Activated naive CD4-positive, alpha-beta T cell (primary cell): Measurements from ENCODE around the gene PSMB5.

Source experiments
- DNase-seq, 4 experiments: peaks; one replicate each; lab custom pipeline; 2025; lab: John Stamatoyannopoulos, UW

Gene PSMB5

DNA sequence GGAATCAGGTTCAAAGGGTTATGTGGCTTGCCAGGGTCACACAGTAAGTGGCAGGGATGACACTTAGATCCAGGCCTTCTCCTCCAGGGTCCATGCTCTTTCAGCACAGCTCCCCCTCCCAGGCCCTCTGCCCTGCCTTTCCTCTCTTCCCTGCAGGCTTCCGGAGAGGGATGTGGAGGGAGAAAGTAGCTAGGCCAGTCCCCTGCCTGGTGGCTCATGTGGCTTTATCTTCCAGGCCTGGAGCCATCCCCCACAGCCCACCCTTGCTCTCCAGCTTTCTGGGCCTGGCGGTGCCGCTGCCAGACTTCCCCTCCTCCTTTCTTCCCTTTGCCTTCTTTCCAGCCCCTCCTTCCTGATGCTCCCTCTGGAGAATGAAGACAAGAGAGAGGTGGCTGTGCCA lies 9.1 kb upstream of the PSMB5 start:
- DNase-seq = no peak

DNA sequence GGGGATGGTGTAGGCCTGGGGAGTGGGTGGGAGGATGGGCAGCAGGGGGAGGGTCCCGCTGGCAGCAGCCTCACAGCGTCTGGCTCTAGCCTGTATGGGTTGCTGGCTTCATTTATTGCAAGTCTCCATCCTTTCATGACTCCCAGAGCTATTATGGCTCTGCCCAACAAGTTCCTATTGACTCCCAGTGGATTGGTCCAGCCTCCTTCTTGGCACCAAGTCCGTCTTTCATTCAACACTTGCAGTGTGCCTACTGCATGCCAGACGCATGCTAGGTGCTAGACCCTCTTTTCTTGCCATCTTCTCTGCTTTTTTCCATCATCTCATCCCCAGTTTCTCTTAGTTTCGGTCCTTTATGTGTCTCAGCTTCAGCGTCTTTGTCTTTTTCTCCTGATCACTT lies 8.4 kb upstream of the PSMB5 start:
- DNase-seq = no peak

DNA sequence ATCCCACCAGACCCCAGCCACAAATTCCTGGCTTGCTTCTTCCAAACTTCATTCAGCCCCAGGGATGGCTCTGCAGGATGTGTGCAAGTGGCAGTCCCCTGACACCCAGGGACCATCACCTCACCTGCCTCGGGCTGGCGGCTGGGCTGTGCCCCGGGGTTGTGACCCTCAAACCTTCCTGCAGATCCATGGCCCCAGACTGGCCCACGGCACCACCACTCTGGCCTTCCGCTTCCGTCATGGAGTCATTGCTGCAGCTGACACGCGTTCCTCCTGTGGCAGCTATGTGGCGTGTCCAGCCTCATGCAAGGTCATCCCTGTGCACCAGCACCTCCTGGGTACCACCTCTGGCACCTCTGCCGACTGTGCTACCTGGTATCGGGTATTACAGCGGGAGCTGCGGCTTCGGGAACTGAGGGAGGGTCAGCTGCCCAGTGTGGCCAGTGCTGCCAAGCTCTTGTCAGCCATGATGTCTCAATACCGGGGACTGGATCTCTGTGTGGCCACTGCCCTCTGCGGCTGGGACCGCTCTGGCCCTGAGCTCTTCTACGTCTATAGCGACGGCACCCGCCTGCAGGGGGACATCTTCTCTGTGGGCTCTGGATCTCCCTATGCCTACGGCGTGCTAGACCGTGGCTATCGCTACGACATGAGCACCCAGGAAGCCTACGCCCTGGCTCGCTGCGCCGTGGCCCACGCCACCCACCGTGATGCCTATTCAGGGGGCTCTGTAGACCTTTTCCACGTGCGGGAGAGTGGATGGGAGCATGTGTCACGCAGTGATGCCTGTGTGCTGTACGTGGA lies 7.7 kb upstream of the PSMB5 start, which contains the start of gene PSMB11:
PSMB11 (plus strand) TSS at position 51 of the 804 bp plus-strand sequence; CDS start at position 65, 14 bp downstream.
- DNase-seq = no peak

DNA sequence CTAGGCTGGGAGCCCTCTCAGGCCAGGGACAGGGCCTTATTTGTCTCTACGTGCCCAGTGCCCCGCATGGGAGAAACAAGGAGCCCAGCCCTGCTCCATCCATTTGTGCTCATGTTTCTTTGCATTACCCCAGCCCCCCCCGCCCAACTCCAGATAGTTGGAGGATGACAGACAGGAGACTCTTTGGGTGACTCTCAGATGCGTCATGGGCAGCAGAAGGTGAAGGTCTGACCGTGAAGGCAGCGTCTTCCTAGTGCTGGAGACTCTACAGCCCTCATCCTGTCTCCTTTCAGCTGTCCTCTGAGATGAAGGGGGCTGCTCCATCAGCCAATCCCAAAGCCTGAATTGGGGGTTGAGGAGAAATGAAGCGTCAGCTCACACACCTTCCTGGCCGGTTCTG lies 7.0 kb upstream of the PSMB5 start:
- no peak for DNase-seq

DNA sequence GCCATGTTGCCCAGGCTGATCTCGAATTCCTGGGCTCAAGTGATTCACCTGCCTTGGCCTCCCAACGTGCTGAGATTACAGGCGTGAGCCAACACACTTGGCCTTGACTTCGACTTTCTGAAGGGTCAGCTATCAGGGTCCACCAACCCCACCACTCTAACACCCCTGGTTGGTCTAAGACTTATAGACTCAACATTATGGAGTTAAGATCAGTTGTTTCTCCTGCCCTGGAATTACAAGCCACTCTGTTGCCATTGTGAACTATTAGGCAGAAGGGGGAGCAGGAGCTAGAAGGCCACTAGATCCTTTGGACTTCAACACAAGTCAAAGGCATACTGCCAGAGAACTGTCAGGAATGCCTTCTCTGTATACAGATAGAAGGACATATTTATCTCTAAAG lies 5.4 kb upstream of the PSMB5 start:
- no peak for DNase-seq

DNA sequence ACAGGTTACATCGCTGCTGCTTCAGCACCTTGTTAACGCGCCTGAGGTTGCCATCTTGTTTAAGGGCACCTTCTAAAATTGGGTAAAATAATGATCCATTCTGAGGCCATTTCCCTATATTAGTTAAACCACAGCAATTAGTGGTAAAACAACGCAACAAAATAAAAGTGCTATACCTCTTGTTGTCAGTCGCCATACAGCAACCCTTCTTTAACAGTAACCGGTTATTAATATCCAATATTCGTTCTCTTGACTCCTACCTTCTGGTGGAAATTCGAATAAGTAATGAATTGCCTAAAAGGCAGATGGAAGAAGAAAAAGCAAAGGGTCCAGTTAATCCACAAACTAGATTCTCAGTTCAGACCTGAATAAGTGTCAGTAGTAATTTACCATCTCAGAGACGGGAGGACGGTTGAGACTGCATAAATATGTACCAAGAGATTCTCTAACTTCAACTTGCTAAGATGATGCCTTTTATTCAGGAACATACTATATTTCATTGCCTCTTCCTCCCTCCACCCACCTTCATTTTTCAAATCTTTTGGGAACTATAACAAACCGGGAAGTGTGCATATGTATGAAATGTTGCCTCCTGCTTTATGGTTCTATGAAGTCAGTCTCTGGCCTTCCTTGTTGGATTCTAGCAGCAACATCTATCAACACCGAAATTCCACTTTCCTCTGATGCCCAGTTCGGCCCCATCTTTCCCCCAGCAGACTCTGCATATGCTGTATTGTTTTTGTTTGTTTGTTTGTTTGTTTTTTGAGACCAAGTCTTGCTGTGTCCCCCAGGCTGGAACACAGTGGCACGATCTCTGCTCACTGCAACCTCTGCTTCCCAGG lies 824 bp upstream of the PSMB5 start:
- no peak for DNase-seq

DNA sequence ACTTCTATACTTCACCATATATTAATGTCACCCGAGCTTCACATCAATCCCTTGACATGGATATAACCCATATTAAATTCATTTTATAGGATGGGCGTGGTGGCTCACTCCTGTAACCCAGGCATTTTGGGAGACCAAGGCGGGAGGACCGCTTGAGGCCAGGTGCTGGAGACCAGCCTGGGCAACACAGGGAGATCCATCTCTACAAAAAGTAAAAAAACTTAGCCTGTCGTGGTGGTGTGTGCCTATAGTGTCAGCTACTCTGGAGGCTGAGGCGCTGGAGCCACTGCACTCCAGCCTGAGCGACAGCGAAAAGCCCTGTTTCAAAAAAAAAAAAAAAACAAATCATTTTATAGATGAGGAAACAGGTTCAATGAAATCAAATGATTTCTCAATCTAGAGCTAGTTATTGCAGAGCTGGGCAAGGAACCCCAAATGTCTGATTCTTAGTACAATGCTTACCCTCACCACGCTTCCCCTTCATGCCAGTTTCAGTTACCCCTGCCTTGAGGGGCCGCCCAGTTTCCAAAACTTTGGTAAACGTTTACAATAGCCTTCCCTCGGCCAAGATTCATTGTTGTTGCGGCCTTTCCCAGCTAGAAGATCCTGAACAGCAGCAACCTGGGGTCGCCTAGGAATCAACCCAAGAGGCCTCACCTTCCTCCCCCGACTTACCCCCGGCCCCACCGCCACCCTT lies 751 bp downstream of the PSMB5 start:
- no peak for DNase-seq

DNA sequence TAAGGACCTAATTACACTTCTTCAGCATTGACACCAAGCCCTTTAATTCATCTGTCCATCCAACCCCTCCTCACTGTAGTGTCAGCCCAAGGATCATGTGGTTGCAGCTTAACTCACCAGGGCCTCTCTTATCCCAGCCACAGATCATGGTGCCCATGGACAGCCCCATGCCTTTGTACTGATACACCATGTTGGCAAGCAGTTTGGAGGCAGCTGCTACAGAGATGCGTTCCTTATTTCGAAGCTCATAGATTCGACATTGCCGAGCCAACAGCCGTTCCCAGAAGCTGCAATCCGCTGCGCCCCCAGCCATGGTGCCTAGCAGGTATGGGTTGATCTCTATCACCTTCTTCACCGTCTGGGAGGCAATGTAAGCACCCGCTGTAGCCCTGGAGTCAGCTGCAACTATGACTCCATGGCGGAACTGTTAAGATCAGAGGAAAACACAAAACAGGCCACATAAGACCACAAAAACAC lies 1.4 kb downstream of the PSMB5 start:
- DNase-seq = no peak

DNA sequence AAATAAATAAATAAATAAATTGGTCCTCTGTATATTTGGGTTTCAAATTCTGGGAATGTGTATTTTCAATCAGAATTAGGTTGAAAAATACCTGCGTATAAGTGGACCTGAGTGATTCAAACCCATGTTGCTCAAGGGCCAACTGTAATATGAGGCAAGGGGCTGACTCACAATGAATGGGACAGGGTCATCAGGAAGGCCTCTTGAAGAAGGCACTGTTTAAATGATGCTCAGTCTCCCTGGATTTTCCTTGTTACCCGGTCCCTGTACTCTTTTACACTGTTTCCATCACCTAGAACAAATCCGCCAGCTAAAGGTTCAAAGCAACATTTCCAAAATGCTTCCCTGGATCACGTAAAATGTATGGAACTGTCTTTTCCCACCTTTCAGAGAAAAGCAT lies 3.8 kb downstream of the PSMB5 start:
- no peak for DNase-seq

DNA sequence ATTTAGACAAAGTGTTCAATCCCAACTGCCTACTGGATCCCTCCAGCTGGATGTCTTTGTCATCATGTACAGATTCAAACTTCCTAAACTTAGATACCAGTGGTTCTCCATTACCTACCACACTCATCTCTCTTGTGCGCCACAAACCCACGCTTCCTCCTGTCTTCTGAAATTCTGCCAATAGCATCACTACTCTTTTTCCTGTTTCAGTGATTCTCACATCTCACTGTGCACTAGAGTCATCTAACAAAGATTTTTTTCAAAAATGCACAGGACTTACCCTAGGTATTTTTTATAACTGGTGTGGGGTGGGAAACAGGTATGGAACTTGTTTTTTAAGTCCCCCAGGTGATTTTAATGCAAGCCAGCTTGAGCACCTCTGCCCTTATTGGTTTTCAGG lies 5.9 kb downstream of the PSMB5 start:
- no peak for DNase-seq

DNA sequence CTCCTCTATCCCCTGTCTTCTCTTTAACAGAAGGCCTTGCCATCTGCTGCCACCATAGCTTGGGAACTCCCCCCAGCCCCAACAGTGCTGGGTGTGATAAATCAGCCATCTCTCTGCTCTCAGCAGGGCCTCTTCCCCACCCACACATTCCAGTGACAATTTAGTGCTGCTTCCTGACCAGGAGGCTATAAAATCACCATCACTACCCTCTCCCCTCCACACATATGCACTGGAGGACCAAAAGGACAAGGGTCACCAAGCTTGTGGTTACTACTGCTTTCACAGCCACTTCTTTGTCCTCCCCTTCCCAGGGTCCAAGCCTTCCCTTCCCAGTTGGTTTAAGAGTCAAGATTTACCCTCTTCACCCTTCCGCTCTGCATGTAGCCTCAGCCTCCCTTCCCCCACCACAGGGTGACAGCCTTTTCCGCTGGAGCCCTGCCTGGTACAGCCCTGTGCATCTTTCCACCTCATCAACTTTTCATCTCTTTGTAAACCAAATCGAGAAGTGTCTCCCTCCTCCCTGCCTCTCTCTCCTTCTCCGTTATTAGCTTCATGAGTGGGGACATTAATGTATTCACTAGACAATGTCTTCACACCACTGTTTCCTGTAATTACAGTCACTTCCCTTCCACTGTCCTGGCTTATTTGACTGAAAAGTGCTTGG lies 9.4 kb downstream of the PSMB5 start:
- no peak for DNase-seq

DNA sequence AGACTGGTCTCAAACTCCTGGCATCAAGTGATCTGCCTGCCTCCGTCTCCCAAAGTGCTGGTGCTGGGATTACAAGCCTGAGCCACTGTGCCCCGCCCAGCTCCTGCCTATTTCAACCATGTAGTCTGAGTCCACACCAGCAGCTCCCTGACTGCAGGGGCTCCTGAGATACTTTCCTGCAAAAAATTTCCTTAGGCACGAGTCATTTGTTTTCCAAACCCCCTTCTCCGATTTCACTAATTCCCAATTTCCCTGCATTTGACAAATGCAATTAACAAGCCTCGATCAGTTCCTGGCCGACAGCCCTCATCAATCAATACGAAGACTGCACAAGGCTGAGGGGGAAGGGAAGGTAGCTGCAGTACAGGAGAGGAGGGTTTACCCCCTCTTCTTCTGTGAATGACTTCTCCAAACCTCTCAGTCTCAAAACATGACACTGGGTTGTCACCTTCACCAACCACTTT lies 10.1 kb downstream of the PSMB5 start:
- DNase-seq = no peak

DNA sequence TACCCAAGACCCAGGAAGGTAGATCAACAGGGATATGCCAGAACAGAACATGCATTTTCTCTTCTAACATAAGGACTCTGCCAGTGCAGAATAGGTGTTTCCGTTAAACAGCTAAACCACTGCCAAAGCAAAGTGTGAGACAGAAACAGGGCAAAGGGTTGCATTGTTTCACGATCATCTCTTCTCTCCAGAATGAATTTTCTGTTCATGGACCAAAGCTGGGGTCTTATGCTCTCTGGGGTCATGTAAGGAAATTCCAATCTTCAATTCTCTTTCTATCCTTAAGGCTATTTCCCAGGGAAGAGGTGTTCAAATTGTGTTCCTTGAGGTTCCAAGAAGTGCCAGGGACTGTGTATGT lies 10.9 kb downstream of the PSMB5 start:
- no peak for DNase-seq

DNA sequence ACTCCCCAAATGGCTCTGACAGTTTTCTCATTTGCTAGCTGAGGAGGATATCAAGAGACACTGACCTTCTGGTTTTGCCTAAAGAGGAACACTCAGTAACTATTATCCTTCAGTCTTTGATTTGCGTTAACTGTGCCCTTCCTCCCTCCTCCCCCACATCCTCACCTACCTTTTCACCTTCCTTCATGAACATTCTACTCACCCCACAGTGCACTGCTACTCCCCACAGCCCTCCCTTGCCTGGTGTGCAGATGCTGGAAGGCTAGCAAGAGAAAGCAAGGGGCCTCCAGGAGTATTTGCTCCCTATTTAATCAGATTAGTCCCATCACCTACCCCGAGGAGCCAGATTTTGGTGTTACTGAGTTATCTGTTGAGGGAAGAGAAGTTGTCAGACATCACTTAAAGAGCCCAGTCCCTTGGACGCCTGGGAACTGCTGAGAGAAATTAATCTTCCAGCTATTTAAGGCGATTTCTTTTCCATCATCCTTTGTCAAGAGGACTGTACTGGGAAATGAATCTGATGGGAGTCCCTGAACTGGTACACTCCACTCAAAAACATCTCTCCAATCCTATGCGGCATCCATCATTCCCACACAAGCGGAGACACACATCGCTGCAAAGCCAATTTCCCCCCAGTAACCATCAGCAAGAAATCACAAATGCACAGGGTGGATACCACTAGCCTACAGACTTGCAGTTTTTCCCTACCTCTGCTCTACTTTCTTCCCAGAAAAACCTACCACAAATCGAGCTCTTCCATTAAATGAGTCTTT lies 11.5 kb downstream of the PSMB5 start:
- no peak for DNase-seq

DNA sequence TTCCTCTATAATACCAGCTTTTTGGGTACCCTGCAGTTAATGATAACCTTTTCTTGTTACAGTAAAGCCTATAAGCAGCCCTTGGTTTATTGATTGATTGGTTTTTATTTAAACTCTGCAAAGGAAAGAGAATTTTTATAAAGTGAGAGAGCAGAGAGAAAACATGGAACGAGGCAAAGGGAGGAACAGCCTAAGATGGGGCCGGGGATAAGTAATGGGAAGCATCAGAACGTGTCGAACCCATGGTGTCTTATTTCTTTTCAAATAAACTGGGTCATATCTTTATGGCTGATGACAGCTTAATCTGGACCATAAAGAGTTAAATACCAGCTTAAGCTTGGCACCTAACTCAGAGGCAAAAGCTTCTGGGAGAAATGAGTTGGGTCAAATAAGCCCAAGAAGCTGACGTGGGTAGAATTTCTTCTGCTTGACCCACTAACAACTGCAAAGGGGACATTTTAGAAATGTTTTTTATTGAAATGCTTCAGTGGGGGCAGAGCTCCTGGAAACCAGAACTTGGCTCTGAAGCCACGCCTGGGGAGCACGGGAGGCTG lies 12.7 kb downstream of the PSMB5 start:
- no peak for DNase-seq

DNA sequence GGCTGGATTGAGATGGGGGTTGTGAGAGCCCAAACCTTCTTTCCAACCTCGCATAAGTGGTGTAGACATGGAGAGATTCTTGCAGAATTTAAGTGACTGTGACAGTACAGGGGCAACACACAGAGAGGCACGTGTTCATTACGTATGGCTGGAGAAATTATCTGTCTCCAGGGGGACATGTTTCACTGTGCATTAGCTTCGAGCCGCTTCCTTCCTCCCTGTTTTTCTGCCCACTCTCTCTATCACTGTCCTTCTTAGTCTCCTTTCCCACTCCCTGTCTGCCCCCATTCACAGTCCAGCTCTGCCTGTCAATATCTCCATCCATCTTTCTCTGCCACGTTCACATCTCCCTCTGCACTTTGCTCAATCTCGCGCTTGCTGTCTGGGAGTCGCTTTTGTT lies 13.3 kb downstream of the PSMB5 start:
- DNase-seq = no peak

DNA sequence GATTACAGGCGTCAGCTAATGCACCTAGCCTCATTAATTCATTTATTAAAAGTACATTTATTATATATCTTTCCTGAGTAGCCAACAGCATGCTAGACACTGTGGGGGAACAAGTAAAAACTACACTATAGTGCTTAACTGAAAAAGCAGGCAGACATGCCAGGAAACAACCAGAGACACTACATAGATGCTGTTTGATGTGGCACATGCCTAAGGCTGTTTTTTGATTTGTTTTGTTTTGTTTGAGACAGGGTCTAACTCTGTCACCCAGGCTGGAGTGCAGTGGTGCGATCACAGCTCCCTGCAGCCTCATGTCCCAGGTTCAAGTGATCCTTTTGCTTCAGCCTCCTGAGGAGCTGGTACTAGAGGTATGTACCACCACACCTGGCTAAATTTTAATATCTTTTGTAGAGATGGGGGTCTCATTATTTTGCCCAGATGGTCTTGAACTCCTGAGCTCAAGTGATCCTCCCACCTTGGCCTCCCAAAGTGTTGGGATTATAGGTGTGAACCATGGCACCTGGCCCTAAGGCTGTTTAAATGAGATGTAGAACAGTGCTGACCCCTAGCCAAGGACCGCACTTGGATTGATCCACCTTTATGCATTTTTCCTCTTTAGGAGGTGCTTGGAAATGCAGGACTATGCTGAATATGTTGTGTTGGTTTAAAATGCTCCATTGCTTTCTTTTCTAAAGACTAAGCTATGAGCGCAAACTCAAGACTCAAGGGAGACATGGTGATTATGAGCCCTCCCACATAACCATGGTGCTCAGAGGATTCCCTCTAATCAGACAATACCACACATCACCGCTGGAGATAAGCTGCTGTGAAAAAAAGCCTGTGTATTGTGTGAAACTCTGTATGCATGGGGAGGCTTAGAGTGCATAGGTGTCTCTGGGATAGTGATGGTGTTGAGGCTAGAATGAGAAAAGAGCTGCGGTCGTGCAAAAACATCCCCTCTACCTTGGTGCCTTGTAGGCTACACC lies 14.3 kb downstream of the PSMB5 start:
- DNase-seq = no peak

DNA sequence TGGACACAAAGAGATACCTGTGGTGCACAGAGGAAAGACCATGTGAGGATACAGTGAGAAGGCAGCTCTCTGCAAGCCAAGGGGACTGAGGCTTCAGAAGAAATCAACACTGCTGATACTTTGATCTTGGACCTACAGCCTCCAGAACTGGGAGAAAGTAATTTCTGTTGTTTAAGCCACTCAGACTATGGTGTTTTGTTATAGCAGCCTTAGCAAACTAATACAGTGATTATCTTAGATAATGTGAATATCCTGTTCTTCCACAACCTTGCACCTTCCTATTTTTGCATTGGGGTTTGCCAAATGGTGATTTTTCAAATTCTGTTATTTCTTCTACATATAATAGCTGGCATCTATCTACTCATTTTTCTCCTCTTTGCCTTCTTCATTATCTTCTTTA lies 16.6 kb downstream of the PSMB5 start:
- no peak for DNase-seq

DNA sequence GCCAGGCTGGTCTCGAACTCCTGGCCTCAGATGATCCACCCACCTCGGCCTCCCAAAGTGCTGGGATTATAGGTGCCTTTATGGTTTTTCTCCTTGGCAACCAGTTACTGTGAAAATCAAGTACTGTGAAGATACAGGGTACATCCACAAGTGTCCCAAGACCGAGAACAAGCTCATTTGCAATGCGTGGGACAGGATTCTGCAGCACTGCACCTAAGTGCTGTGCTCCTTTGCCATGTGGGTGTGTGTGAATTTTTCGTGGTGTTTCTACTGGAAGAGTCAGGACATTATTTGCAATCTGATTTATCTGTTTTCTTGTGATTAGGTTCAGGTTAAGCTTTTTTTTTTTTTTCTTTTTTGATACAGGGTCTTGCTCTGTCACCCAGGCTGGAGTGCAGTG lies 17.6 kb downstream of the PSMB5 start:
- DNase-seq = no peak

DNA sequence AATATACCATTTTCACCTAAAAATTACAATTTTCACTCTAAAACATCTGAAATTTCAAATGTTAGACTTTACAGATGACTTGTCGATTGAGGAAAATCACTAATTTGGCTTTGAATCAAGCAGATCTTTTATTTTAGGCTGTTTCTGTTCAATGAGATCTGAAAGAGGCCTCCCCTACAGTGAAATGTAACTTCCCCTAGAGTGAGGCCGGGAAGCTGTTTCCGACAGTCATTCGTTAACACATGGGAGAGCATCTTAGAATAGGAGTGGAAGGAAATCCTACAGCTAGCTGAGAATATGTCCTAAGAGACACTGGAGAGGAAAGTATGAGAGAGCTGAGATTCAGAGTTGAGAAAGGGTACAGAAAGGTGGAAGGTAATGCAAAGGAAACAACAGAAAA lies 19.1 kb downstream of the PSMB5 start:
- no peak for DNase-seq
